ENCODE measurements around the gene KRT81.
"Not testable (repeated sequence)": the region's sequence is repeated elsewhere in the genome, so short reads cannot be mapped to it uniquely, and the experiment has no call there.

Gene KRT81

DNA sequence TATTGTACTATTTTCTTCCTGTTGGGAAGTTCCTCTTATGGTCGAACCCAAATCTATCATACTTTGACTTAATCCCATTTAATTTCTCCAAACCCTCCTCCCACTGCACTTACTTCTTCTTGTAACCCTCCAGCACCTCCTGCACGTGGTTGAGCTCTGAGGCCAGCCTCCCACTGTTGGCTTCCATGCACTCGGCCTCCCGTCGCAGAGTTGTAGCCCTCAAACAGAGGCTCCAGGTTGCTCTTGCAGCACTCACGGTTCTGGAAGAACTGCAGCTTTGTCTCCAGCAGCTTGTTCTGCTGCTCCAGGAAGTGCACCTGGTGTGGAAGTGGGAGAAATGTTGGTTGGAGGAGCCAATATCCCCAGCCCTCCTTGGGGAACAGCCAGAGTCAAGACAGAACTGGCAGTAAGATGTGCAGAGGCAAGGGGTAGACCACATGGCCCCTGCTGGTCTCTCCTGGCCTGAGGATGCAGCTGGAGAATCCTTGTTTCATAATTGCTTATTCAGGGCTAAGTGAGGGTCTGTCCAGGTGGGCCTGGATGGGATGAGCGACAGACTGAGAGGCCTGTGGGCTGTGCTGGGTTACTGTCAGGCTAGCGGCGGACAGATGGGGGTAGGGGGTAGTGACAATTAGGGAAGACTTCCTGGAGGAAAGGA lies 35.3 kb downstream of the KRT81 start:
- in situ Hi-C loops (cut with MboI; ENCODE audit: low sequenced_read_pairs), result no loop called here

DNA sequence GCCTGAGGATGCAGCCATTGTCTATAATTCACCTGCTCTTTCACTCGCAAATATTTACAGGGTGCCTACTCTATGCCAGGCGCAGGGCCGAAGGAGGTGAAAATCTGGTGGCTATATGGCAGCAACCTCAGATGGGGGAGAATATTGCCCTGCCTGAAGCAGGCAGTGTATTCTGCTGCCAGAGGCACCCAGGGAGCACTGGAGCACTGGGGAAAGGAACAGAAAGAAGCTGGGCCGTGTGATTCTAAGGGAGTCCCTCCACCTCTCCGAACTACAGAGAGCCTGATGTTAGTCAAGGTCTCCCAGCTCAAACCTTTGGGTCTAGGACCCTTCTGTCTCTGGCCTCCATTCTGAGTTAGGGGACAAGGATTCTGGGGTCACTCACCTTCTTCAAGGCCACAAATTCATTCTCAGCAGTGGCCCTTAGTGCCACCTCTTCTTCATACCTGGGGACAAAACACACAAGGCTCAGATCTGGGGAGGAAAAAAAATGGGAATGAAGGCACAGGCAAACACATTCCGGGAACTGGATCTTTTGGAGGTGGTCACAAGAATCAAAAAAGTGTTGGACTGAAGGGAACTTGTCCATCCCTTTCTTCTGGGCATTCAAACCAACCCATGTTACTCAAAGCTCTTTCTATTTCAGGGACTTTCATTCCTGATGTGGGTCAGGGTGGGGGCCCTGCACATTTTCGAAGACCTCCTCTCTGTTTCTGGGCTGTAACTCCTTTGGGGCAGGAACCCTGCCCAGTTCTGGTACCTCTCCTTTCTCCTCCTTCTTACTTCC lies 36.2 kb downstream of the KRT81 start:
- in situ Hi-C loops (cut with MboI; ENCODE audit: low sequenced_read_pairs), result no loop called here

GRCh38 chr12:52254180-52254964 lies 37.0 kb downstream of the KRT81 start:
- in situ Hi-C loops (cut with MboI; ENCODE audit: low sequenced_read_pairs), result no loop called here

DNA sequence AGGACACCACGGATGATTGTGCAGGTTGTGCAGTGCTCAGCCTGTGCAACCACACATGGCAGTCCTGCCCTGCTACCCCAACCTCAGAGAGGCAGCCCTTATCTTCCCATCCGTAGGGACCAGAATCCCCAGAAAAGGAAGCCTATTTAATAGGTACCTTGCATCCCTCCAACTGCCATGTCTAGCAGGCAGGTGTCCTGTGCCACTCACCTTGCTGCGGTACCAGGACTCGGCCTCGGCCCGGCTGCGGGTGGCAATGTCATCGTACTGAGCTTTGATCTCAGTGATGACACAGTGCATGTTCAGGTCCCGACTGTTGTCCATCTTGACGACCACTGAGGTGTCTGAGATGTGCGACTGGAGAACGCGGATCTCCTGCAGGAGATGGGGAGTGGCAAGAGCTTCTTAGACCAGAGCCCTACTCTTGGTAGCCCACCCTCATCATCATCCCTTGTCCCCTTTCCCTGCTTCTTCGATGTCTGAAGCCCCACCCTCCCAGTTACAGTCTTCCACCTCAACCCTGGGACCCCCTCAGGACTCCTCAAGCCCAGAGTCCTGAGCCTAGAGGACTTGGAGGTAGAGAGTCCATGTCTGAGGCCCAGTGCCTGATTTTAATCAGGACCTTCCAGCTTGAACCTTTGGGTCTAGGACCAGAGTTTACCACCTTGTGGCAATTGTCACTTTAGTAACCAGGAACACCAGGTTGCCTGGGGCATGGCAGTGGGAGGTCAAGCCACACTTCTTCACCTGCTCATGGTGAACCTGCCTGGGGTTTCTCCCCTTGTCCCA lies 37.7 kb downstream of the KRT81 start:
- in situ Hi-C loops (cut with MboI; ENCODE audit: low sequenced_read_pairs), result no loop called here

DNA sequence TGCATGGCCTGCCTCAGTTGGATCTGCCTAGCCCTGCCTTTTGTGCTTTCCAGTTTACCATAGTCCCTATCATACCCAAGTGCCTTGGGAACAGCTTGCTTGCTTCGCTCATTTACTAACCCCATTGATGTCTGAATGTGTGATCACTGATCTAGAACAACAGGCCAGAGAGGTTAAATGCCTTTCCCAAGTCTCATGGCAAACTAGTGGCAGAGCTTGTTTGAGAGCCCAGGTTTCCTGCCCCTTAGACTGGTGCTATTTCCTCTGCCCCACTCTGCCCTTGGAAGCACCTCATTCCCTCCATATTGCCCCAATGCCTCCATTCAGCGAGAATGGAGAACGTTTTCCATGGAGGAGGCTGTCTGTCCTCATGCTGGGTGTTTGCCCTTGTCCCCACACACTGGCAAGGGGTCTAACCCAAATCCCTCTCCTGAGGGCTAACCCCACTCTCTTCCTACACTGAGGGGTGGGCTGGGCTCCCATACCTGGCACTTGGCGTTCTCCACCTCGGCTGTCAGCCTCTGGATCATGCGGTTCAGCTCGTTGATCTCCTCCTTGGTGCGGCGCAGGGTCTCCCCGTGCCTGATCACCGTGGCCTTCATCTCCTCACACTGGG lies 38.5 kb downstream of the KRT81 start:
- in situ Hi-C loops (cut with MboI; ENCODE audit: low sequenced_read_pairs), result no loop called here

- in situ Hi-C loops (cut with MboI; ENCODE audit: low sequenced_read_pairs), result not testable (repeated sequence)
Measured at GRCh38 chr12:52252175-52252615, 39.1 kb downstream of the KRT81 start.

GRCh38 chr12:52251367-52252051 lies 39.8 kb downstream of the KRT81 start:
- in situ Hi-C loops (cut with MboI; ENCODE audit: low sequenced_read_pairs), result no loop called here

- in situ Hi-C loops (cut with MboI; ENCODE audit: low sequenced_read_pairs), result no loop called here
Measured at GRCh38 chr12:52250048-52250990, 41.0 kb downstream of the KRT81 start.

GRCh38 chr12:52249511-52250047 lies 41.8 kb downstream of the KRT81 start:
- in situ Hi-C loops (cut with MboI; ENCODE audit: low sequenced_read_pairs), result no loop called here

- in situ Hi-C loops (cut with MboI; ENCODE audit: low sequenced_read_pairs), result no loop called here
Measured at GRCh38 chr12:52248541-52249461, 42.5 kb downstream of the KRT81 start.

DNA sequence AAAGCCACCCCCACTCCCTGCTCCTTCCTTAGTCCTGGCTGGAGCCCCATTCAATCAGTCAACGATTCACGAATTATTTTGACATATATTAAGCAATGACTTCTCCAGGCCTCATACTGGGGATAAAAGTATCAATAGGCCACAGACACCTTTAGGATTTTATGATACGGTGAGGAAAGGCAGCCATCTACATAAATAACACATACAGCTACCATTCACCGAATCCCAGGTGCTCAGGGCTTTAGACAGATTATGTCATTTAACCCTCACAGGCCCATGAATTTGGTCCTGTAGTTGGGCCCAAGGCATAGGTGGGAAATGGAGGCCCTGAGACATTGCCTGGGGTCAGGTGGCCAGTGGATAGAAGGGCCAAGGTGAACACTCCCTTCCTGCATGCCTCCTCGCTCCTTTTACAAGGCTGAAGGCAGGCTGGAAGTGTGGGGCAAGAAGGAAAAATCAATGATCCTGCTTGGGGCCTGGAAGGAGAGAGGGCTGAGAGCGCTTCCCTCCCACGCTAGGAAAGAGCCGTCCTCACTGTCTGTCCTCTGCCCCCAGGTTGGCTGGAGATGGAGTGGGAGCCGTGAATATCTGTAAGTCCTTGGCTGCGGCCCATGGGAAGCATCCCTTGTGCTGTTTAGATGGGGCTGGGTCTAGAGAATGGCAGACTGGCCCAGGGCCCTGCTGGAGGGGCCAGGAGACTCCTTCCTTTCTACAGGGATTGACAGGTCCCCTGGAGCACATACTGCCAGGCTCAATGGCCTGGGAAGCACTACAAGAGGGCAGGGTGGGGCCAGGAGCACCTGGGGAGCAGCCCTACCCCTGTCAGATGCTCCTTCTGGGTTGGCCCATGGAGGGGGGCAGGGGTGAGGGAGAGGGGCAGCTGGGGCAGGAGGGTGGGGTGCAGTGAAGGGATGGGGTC lies 43.5 kb downstream of the KRT81 start:
- in situ Hi-C loops (cut with MboI; ENCODE audit: low sequenced_read_pairs), result no loop called here

DNA sequence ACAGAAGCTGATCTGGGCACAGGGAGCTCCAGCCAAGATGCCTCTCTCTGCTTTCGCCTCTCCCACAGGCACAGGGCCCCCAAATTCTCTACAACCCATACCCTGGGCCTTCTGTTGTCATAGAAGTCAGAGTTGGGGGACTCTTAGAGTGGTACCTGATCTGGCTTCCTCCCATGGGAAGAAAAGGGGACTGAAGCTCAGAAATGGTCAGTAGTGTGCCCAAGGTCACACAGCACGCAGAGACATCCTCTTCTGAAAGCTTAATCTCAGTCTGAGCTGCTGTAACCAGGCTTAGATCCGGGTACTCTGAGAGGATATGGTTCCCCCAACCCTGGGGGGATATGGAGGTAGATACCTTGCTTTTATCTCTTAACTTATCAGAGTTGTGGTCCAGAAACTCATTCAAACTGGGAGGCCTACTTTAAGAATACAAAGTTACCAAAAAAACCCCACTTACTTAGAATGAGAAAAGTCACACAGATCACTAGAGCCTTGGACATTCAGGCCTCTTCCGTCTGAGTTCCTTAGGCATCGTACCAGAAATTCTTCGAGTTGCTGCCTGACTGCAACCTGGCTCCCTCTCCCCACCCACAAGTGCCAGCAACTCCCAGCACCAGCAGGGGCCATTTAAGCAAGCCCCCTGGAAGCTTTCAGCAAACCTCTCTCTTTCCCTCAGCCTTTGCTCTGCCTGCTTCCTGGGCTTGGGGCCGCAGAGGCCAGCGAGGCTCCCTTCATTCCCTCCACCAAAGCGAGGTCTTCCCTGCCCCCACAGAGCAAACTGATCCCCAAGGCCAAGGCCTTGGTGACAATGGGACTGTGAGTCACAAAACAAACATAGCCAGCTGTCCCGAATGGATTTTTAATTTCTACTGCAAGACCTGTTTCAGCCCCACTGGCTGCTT lies 44.4 kb downstream of the KRT81 start:
- in situ Hi-C loops (cut with MboI; ENCODE audit: low sequenced_read_pairs), result no loop called here

DNA sequence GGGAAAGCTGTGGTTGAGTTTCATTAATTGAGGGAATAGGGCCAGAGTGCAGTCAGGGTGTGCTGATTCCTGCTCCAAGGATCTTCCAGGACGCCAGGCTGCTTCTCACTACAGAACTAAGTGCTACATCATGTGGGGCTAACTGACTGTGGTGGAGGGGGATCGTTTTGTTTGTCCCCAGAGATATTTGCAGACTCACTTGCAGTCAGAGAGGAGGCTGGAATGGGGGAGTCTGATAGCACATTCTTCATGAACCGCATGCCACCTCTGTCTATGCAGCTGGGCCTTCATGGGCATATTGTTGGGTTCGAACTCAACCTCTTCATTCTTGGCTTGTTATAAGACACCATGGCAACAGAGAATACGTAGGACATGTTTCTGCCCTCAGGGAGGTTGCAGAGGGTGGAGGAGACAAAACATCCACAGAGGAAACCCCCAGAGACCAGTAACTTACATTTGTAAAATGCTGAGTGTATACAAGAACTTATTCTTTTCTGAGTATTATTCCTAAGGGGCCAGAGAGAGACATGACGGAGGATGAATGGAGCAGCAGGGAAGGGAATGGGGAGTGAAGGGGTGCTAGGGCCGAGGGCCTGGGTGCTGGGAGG lies 45.3 kb downstream of the KRT81 start:
- in situ Hi-C loops (cut with MboI; ENCODE audit: low sequenced_read_pairs), result no loop called here

DNA sequence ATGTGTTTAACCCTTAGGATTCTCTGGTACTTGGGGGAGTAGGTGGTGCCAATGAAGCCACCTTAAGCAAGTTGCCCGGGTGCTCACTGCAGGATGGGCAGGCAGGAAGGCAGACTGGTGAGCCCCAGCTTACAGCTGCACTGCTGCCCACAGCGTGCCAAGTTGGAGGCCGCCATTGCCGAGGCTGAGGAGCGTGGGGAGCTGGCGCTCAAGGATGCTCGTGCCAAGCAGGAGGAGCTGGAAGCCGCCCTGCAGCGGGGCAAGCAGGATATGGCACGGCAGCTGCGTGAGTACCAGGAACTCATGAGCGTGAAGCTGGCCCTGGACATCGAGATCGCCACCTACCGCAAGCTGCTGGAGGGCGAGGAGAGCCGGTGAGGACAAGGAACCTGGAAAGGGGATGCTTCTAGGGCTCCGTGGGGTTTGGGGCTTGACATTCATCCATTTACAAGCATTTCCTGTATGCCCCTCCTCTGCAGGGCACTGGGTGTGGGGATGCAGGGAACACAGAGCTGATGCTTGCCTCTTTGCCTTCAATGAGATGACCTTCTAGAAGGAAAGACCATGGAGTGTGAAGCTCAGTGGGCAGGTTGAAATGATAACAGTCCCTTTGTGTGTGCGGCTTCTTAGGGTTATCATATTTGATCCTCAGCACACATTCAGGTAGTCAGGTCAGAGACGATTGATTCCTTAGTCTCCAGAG lies 45.9 kb downstream of the KRT81 start:
- in situ Hi-C loops (cut with MboI; ENCODE audit: low sequenced_read_pairs), result no loop called here

Measured in hTERT RPE-1 (cell line).